GM18507 (cell line): ENCODE results near the gene ALOX5AP.
A peak's percentile ranks its signal among the peaks of the same experiment; 100 is the strongest.

Source experiments
- DNase-seq: peaks from one replicate; pipeline ENCODE4 v3.0.0; 2011; ENCODE audit warnings: low read depth; ENCODE audit not compliant: insufficient read length; ENCODE audit errors: extremely low spot score
- FAIRE-seq: peaks from 2 replicates; lab custom pipeline; 2011; peaks lifted over from hg19 to GRCh38; lab: Jason Lieb, UNC

Gene ALOX5AP

GRCh38 chr13:30789166-30789862 is 54.0 kb downstream of the ALOX5AP start:
- DNase-seq (no peak), FAIRE-seq (no peak)

GRCh38 chr13:30790592-30790991 is 55.2 kb downstream of the ALOX5AP start:
- DNase-seq (no peak), FAIRE-seq (no peak)

GRCh38 chr13:30791354-30792001 is 56.1 kb downstream of the ALOX5AP start:
- no peak for DNase-seq
- no peak for FAIRE-seq

- no peak for FAIRE-seq
- DNase-seq: no peak
These were observed 57.1 kb downstream of the ALOX5AP start for GRCh38 chr13:30792285-30793000.

- DNase-seq (no peak), FAIRE-seq (peak; percentile 49)
These were observed 60.8 kb downstream of the ALOX5AP start for GRCh38 chr13:30796132-30796572.

GRCh38 chr13:30796631-30797601 is 61.6 kb downstream of the ALOX5AP start:
- DNase-seq: no peak
- FAIRE-seq: peak; percentile 63

- FAIRE-seq: no peak
- DNase-seq: no peak
These were observed 62.6 kb downstream of the ALOX5AP start for GRCh38 chr13:30797847-30798535.

- FAIRE-seq (no peak), DNase-seq (no peak)
These were observed 63.5 kb downstream of the ALOX5AP start for GRCh38 chr13:30798776-30799355.

- FAIRE-seq: no peak
- DNase-seq: no peak
These were observed 64.0 kb downstream of the ALOX5AP start for GRCh38 chr13:30799356-30799824.

GRCh38 chr13:30800107-30800506 is 64.8 kb downstream of the ALOX5AP start:
- DNase-seq: no peak
- FAIRE-seq: no peak

GRCh38 chr13:30802501-30802900 is 67.2 kb downstream of the ALOX5AP start:
- DNase-seq (no peak), FAIRE-seq (no peak)

- FAIRE-seq (peak; percentile 84), DNase-seq (peak; percentile 63)
These were observed 67.7 kb downstream of the ALOX5AP start for GRCh38 chr13:30802953-30803478.

- no peak for FAIRE-seq
These were observed 68.4 kb downstream of the ALOX5AP start for GRCh38 chr13:30803749-30804148.

GRCh38 chr13:30804474-30804873 is 69.1 kb downstream of the ALOX5AP start:
- DNase-seq (no peak), FAIRE-seq (no peak)

More at GRCh38 chr13:30803749-30804148, 68.4 kb downstream of the ALOX5AP start:
- DNase-seq: no peak

- DNase-seq (no peak), FAIRE-seq (no peak)
These were observed 69.8 kb downstream of the ALOX5AP start for GRCh38 chr13:30805132-30805537.

- DNase-seq: no peak
- FAIRE-seq: no peak
These were observed 70.3 kb downstream of the ALOX5AP start for GRCh38 chr13:30805603-30806011.

- DNase-seq: no peak
- FAIRE-seq: no peak
These were observed 71.4 kb downstream of the ALOX5AP start for GRCh38 chr13:30806784-30807183.

- DNase-seq: no peak
These were observed 72.0 kb downstream of the ALOX5AP start for GRCh38 chr13:30807392-30807791.

More at GRCh38 chr13:30807392-30807791, 72.0 kb downstream of the ALOX5AP start:
- FAIRE-seq: no peak
